DMS79 (cell line): ENCODE data around the gene PLAGL2.

Experiments used
- DNase-seq: peaks from one replicate; lab custom pipeline; 2025; lab: John Stamatoyannopoulos, UW

Gene PLAGL2

DNA sequence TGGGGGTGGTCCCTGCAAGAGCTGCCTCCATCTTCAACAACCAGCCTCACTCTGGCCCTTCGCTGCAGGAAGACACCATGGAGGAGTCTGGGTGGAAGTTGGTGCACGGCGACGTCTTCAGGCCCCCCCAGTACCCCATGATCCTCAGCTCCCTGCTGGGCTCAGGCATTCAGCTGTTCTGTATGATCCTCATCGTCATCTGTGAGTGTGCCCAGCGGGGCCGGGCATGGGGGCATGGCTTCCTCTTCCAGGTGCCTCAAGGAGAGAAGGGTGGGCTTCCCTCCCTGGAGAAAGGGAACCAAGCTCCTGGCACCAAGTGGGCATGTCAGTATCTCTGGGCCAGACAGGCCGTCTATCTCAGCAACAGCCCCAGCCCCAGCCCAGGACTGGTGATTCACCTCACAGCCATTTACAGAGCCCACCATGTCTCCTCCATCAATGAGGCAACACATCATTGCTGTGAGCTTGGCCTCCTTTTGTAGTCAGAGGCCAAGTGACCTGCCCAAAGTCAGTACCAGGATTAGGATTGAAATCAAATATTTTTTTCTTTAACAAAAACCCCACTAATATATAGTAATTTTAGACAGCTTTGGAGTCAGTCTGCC, 57.9 kb downstream of the PLAGL2 start:
- DNase-seq: no peak

DNA sequence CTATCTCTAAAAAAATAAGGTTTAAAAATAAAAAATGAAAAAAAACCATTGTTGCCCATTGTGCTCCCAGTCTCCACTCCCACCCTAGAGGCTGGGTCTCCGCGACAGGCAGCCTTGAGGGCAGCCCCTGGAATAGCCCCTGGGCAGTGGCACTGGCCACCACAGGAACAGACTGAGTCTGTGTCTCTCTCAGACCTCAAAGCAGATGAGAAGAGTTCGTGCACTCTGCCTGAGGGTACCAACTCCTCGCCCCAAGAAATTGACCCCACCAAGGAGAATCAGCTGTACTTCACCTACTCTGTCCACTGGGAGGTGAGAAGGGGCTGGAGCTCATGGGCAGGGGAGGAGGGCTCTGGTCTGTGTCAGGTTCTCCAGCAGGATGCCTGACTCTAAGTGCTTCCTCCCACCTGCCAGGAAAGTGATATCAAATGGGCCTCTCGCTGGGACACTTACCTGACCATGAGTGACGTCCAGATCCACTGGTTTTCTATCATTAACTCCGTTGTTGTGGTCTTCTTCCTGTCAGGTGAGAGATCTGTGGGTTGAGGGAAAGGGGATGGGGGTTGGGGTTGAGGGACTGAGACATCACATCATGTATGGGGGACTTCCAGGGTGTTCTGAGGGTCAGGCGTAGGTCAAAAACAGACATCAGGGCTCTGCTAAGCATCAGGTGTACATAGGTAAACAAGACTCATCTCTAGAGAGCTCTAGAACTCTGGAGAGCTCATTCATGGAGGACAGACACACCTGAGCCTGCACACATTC, 62.5 kb downstream of the PLAGL2 start:
- no peak for DNase-seq

DNA sequence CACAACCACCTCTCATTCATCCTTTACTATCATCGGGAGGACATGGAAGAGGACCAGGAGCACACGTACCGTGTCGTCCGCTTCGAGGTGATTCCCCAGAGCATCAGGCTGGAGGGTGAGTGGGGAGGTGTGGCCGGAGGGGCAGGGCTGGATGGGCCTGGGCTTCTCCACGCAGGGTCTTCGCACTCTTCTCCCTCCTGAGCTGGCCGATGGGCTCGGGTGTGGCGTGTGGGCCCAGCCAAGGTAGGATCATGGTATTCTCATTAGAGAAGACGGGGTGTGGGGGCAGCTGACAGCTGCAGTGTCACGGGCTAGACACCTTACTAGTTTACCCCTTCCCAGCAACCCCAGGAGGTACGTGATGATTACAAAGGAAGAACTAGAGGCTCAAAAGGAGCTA, 64.6 kb downstream of the PLAGL2 start:
- no peak for DNase-seq
